ENCODE results near the gene NAP1L4.

NAP1L4 gene

DNA sequence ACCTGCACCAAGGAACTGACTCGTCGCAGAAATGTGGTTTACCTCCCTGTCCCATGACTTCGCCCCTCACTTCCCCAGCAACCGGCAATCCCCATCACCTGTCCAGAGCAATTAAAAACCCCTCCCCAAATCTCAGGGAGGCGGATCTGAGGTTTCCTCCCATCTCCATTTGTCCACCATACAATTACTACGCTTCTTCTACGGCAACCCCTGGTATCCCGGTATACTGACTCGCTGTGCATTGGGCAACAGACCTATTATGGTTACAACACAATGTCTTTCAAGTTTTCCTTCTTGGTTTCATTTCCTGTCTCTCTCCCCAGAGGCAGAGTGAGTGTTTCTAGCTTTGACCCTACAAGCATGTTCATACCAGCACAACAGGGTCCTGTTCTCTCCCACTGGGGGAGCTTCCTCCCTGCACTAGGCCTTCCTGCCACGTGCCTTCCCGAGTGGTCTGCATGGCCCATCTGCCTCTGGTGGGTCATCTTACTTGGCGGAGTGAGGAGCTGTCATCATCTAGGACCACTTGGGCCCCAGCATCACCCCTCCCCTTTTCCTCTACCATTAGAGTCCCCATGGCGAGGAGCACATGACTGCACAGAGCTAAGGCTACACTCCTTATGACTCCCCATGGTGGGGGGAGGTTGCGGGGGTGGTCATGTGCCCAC lies 30.3 kb upstream of the NAP1L4 start:
- Histone ChIP-seq H3K27me3 (ENCODE audit: control insufficient read depth, insufficient read depth, low read length) (no peaks in the 10 kb centered on the region), H3K9ac (ENCODE audit: low read length) (no peak overlapping the region), H3K4me1 (ENCODE audit: control insufficient read depth, insufficient read depth, low read length) (no peaks in the 10 kb centered on the region), H3K36me3 (ENCODE audit: control insufficient read depth, insufficient read depth, low read length) (peaks cover 82% of the 10 kb centered on the region), H3K9me3 (ENCODE audit: control insufficient read depth, insufficient read depth, low read depth, low read length) (no peaks in the 10 kb centered on the region), H3K27ac (ENCODE audit: low read depth, low read length) (no peak overlapping the region), H3K4me3 (ENCODE audit: low read depth, low read length) (no peak overlapping the region)

DNA sequence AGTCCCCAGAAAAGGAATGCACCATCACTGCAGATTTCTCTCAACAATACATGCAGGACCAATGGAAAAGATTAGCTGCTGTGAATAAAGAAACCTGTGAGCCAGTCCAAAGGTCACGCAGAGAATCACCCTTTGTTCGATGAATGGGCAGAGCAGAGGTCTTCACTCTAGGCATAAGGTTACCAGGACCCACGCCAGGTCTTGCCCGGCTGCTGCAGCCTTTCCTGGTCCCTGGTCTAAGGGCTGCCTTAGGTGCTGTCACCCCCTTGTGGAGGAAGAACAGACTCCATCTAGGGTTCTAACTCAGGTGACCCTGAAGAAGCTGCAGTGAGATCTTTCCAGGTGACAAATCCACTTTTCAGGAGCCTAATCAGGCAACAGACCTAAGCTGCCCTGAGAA lies 29.0 kb upstream of the NAP1L4 start:
- H3K36me3 ChIP-seq (ENCODE audit: control insufficient read depth, insufficient read depth, low read length), result peaks cover 82% of the 10 kb centered on the region
- no peaks in the 10 kb centered on the region for H3K9me3 ChIP-seq (ENCODE audit: control insufficient read depth, insufficient read depth, low read depth, low read length)
- H3K9ac ChIP-seq (ENCODE audit: low read length), result no peak overlapping the region

DNA sequence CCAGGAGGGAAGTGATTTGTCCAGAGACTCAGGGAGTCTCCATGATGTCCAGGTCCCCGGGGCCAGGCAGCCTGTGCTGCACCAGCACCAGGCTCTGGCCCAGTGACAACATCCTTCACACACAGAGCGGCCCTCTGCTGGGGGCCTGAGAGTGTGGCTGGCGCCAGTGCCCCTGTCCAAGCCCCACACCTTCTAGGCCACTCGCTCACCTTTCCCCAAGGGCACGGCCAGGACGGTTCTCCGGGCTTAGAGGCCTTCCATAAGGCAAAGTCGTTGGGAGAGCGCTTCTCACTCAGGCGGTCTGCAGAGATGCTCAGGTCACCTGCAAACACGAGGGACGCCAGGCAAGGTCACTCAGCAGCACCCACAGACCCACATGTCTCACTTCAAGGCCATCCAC lies 27.9 kb upstream of the NAP1L4 start:
- Histone ChIP-seq H3K27ac (ENCODE audit: low read depth, low read length) (no peak overlapping the region), H3K4me3 (ENCODE audit: low read depth, low read length) (no peak overlapping the region), H3K4me1 (ENCODE audit: control insufficient read depth, insufficient read depth, low read length) (no peaks in the 10 kb centered on the region), H3K9ac (ENCODE audit: low read length) (no peak overlapping the region), H3K9me3 (ENCODE audit: control insufficient read depth, insufficient read depth, low read depth, low read length) (no peaks in the 10 kb centered on the region), H3K36me3 (ENCODE audit: control insufficient read depth, insufficient read depth, low read length) (peaks cover 83% of the 10 kb centered on the region), H3K27me3 (ENCODE audit: control insufficient read depth, insufficient read depth, low read length) (no peaks in the 10 kb centered on the region)

More for the DNA sequence above, 29.0 kb upstream of the NAP1L4 start:
- Histone ChIP-seq H3K27ac (ENCODE audit: low read depth, low read length) (no peak overlapping the region), H3K27me3 (ENCODE audit: control insufficient read depth, insufficient read depth, low read length) (no peaks in the 10 kb centered on the region), H3K4me3 (ENCODE audit: low read depth, low read length) (no peak overlapping the region), H3K4me1 (ENCODE audit: control insufficient read depth, insufficient read depth, low read length) (no peaks in the 10 kb centered on the region)

DNA sequence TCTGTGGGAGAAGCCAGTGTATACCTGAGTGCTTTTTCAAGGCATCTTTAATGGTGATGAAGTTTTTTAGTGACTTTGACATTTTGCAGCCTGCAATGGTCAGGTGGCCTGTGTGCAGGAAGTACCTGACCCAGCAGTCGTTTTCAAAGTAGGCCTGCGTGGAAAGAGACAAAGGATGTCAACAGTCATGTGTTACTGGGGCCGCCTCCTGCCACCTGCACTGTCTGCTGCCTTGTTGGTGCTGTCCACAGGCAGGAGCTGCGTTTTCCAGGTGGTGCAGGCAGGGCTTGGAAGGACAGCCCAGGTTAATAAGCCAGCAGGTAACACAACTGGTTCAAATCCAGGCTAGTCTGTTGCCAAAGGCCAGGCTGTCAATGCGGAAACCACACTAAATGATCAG lies 26.5 kb upstream of the NAP1L4 start:
- peaks cover 91% of the 10 kb centered on the region for H3K36me3 ChIP-seq (ENCODE audit: control insufficient read depth, insufficient read depth, low read length)
- H3K9me3 ChIP-seq (ENCODE audit: control insufficient read depth, insufficient read depth, low read depth, low read length), result no peaks in the 10 kb centered on the region
- no peak overlapping the region for H3K9ac ChIP-seq (ENCODE audit: low read length)
- H3K4me1 ChIP-seq (ENCODE audit: control insufficient read depth, insufficient read depth, low read length), result no peaks in the 10 kb centered on the region
- H3K27ac ChIP-seq (ENCODE audit: low read depth, low read length), result no peak overlapping the region
- H3K27me3 ChIP-seq (ENCODE audit: control insufficient read depth, insufficient read depth, low read length), result no peaks in the 10 kb centered on the region
- H3K4me3 ChIP-seq (ENCODE audit: low read depth, low read length), result no peak overlapping the region

DNA sequence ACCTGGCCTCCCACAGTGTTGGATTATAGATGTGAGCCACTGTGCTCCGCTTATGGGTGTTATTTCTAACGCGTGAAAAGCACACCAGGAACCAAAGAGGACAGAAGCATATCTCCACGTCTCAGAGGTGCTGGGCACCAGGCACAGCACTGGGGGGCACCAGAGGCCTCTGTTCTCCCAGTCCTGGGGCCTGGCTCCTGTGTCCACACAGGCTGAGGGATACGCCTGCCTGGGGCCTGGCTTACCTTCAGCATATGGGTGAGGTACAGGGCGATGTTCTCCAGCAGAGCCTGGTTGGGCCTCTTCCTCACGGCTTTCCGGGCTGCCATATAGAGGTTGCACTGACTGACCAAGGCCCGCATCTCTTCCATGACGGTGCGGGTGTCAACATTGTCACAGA lies 24.7 kb upstream of the NAP1L4 start:
- H3K4me1 ChIP-seq (ENCODE audit: control insufficient read depth, insufficient read depth, low read length), result no peaks in the 10 kb centered on the region
- H3K27ac ChIP-seq (ENCODE audit: low read depth, low read length), result no peak overlapping the region
- H3K9ac ChIP-seq (ENCODE audit: low read length), result no peak overlapping the region
- H3K9me3 ChIP-seq (ENCODE audit: control insufficient read depth, insufficient read depth, low read depth, low read length), result no peaks in the 10 kb centered on the region
- H3K36me3 ChIP-seq (ENCODE audit: control insufficient read depth, insufficient read depth, low read length), result peaks cover 89% of the 10 kb centered on the region
- H3K4me3 ChIP-seq (ENCODE audit: low read depth, low read length), result no peak overlapping the region
- H3K27me3 ChIP-seq (ENCODE audit: control insufficient read depth, insufficient read depth, low read length), result no peaks in the 10 kb centered on the region

DNA sequence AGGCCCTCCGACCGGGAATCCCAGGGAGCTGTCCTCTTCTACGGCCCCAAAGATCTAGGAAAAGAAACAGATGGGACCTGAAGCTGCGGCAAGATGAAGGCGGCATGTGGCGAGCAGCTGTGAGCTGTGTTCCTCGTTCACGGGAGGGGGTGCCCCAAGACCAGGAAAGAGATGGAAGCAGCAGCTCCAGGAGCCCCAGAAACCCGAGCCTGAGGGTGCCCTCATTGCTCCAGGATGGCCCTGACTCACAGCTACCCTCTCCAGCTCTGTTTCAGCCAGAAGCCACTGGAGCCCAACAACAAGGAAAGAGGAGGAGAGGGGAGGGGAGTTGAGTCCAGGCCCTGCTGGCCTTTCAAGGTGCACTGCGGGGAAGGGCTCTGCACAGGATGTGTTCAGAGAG lies 23.7 kb upstream of the NAP1L4 start:
- no peaks in the 10 kb centered on the region for H3K27me3 ChIP-seq (ENCODE audit: control insufficient read depth, insufficient read depth, low read length)

DNA sequence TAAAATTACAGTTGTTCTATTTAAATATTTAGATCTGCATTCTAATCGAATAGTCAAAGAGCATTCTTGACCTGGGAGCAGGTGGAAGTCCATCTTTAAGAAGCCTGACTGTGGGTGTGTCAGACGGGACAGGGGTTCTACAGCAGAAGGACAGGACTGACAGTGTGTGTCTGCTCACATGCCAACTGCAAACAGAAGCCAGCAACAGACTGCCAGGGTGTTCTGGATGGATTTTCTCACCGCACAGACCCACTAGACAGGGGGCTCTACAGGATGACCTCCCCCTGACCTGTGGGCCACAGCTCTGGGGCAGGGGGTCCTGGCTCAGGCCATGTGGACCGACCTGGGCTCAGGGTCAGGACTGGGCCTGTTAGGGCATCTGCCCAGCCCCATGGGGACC lies 22.8 kb upstream of the NAP1L4 start:
- H3K9ac ChIP-seq (ENCODE audit: low read length), result no peak overlapping the region
- H3K36me3 ChIP-seq (ENCODE audit: control insufficient read depth, insufficient read depth, low read length), result peaks cover 94% of the 10 kb centered on the region
- H3K9me3 ChIP-seq (ENCODE audit: control insufficient read depth, insufficient read depth, low read depth, low read length), result no peaks in the 10 kb centered on the region
- H3K27ac ChIP-seq (ENCODE audit: low read depth, low read length), result no peak overlapping the region
- no peaks in the 10 kb centered on the region for H3K4me1 ChIP-seq (ENCODE audit: control insufficient read depth, insufficient read depth, low read length)
- H3K27me3 ChIP-seq (ENCODE audit: control insufficient read depth, insufficient read depth, low read length), result no peaks in the 10 kb centered on the region
- H3K4me3 ChIP-seq (ENCODE audit: low read depth, low read length), result no peak overlapping the region

More for the DNA sequence above, 23.7 kb upstream of the NAP1L4 start:
- H3K9ac ChIP-seq (ENCODE audit: low read length), result no peak overlapping the region
- no peaks in the 10 kb centered on the region for H3K4me1 ChIP-seq (ENCODE audit: control insufficient read depth, insufficient read depth, low read length)
- peaks cover 94% of the 10 kb centered on the region for H3K36me3 ChIP-seq (ENCODE audit: control insufficient read depth, insufficient read depth, low read length)
- no peak overlapping the region for H3K4me3 ChIP-seq (ENCODE audit: low read depth, low read length)
- H3K9me3 ChIP-seq (ENCODE audit: control insufficient read depth, insufficient read depth, low read depth, low read length), result no peaks in the 10 kb centered on the region
- no peak overlapping the region for H3K27ac ChIP-seq (ENCODE audit: low read depth, low read length)

DNA sequence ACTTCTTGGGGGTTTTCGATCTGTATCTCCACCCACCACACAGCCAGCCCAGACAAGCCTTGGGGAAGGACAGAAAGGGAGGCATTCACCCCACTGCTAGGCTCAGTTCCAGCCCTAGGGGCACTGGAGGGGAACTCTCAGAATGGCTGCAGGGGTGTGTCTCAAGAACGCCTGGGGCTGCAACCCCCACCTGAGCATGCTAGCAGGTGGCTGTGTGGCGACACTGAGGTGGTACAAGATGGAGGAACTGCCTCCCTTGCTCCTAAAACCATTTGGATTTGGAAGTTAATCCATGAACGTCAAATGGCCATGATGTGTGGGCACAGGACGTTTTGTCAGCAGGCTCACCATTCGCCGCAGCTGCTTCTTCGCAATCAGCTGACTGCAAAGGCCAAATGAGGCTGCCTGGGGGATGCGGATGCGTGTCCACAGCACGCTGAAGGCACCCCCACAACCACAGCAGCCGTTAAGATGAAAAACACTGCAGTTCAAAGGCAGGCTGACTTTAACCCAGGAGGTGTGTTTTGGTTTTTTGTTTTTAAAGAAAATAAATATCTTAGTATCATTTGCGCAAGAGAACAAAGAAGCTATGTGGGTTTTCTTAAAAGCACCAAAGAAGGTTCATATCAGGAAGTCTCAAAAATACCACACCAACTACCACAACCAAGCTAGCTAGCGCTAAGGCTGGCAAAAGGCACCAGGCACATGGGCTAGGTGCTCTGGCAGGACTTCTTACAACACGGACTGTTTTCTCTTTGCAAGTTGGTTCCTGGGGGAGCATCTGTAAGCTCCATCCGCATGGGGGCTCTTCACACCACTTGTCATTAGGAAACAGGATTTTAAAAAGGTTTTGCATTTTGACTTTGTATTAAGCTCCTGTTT lies 22.2 kb upstream of the NAP1L4 start:
- peaks cover 94% of the 10 kb centered on the region for H3K36me3 ChIP-seq (ENCODE audit: control insufficient read depth, insufficient read depth, low read length)
- no peak overlapping the region for H3K27ac ChIP-seq (ENCODE audit: low read depth, low read length)
- no peaks in the 10 kb centered on the region for H3K9me3 ChIP-seq (ENCODE audit: control insufficient read depth, insufficient read depth, low read depth, low read length)
- H3K9ac ChIP-seq (ENCODE audit: low read length), result no peak overlapping the region
- no peaks in the 10 kb centered on the region for H3K4me1 ChIP-seq (ENCODE audit: control insufficient read depth, insufficient read depth, low read length)
- H3K4me3 ChIP-seq (ENCODE audit: low read depth, low read length), result no peak overlapping the region
- H3K27me3 ChIP-seq (ENCODE audit: control insufficient read depth, insufficient read depth, low read length), result no peaks in the 10 kb centered on the region

DNA sequence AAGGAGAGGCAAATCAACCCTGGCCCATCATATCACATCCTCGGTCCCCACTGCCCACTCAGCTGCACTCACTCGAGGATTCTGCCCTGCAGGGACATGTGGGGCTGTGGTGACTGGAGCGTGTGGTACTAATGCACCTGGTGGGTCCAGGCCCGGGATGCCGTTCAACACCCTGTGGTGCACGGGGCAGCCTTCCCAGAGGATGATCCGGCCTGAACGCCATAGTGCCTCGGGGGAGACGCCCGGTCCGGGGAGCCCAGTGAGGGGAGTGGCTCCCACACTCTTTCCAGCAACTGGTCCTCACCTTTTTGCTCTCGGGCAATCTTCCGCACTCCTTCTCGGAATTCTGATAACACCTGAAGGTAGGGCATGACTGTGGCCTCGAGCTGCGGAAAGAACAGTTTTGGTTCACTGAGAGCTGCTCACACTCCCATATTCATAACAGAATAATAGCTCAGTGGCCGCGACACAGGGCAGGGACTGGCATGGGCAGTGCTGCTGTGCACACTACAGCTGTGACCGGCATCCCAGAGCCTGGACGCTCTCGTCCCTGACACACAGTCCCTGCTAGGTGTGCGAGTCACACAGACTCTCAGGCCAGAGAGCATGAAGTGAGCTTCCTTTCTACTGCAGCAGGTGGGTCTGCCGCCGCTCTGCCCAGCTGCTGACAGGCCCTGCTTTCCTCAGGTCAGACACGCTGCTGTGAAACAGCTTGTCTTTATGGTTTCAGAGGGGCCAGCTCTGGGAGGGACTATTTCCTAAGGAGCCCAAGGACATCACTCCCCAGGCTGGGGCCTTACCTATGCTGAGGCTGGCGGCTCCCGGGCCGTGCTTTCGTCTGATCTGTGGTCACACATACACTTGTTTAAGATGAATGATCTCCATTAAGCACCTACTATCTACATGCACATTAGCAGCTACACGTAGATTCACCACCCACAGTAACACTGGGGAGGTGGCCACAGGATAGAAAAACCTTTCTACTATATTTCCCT lies 20.1 kb upstream of the NAP1L4 start:
- Histone ChIP-seq H3K4me3 (ENCODE audit: low read depth, low read length) (no peak overlapping the region), H3K4me1 (ENCODE audit: control insufficient read depth, insufficient read depth, low read length) (no peaks in the 10 kb centered on the region), H3K27ac (ENCODE audit: low read depth, low read length) (no peak overlapping the region), H3K36me3 (ENCODE audit: control insufficient read depth, insufficient read depth, low read length) (peaks cover 92% of the 10 kb centered on the region), H3K9me3 (ENCODE audit: control insufficient read depth, insufficient read depth, low read depth, low read length) (no peaks in the 10 kb centered on the region), H3K27me3 (ENCODE audit: control insufficient read depth, insufficient read depth, low read length) (no peaks in the 10 kb centered on the region), H3K9ac (ENCODE audit: low read length) (no peak overlapping the region)

DNA sequence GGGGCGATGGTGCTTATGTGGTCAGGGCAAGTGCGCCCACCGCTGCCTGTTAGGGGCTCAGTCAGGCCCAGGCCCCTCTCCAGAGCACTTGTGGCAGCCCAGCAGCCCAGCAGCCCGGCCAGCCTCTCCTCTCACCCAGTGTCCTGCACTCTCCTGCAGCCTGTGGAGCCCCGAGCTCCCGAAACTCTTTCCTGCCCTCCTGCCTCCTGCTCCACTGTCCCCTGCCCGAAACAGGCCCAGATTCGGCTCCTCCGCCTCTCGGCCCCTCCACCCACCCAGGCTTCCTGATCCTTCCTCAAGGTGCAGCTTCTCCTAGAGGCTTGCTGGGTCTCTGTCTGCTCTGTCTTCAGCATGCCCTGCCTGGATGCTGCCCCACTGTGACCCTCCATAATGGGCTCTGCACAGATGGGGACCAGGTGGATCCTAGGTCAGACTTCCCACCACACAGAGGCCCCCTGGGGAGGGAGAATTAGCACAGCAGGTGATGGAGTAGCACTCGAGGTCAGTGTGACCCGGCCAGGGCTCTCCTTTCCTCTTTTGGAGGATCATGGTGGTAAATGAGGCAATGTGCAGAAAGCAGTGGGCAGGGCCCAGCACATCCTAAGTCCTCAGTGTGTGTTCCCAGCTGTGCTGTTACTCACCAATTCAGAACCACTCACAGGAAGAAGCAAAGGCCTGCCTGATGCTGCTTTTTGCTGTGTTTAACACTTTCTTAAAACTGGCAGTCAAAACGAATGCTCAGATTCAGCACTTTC lies 18.6 kb upstream of the NAP1L4 start:
- Histone ChIP-seq H3K4me1 (ENCODE audit: control insufficient read depth, insufficient read depth, low read length) (no peaks in the 10 kb centered on the region), H3K9me3 (ENCODE audit: control insufficient read depth, insufficient read depth, low read depth, low read length) (no peaks in the 10 kb centered on the region), H3K36me3 (ENCODE audit: control insufficient read depth, insufficient read depth, low read length) (peaks cover 92% of the 10 kb centered on the region), H3K27ac (ENCODE audit: low read depth, low read length) (no peak overlapping the region), H3K9ac (ENCODE audit: low read length) (no peak overlapping the region), H3K27me3 (ENCODE audit: control insufficient read depth, insufficient read depth, low read length) (no peaks in the 10 kb centered on the region), H3K4me3 (ENCODE audit: low read depth, low read length) (no peak overlapping the region)

Measured in HUES6 (cell line).